SH-SY5Y (cell line): ENCODE measurements around the gene CALM3.
A peak's percentile ranks its signal among the peaks of the same experiment; 100 is the strongest.

Experiments
- GATA2 ChIP-seq: IDR thresholded peaks from 2 replicates; pipeline ENCODE4 v1.6.1; 2011; ENCODE audit warnings: mild to moderate bottlenecking, low read depth, low read length
- GATA3 ChIP-seq: IDR thresholded peaks from 2 replicates; pipeline ENCODE4 v1.6.1; 2011; ENCODE audit warnings: low read depth, mild to moderate bottlenecking, low read length, moderate library complexity

Gene CALM3

DNA sequence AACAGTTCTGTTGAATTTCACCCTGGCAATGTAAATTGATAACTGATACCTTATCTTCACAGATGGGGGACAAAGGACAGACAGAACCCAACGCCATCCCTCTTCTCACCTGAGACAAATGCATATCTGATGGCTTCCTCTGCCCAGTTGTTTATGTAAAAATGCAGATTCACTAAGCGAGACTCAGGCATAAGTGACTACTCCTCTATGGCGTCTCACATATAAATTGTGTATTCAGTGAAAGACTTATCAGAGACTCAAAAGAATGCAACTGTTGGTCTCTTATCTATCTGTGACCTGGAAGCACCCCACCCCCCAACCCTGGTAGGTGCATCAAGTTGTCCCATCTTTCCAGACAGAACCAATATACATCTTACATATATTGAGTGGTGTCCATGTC lies 13.3 kb upstream of the CALM3 start:
- TF ChIP-seq GATA3 (no peak), GATA2 (peak; percentile 7; the same call in 1 of the 2 replicates)

DNA sequence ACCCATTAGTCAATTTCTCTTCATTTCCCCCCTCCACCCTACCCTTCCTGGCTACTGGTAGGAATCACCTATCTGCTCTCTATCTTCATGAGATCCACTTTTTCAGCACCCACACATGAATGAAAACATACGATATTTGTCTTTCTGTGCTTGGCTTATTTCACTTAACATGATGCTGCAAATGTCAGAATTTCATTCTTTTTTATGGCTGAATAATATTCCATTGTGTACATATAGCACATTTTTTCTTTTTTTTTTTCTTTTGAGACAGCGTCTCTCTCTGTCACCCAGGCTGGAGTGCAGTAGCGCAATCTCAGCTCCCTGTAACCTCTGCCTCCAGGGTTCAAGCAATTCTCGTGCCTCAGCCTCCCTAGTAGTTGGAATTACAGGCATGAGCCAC lies 9.9 kb upstream of the CALM3 start:
- TF ChIP-seq GATA2: no peak

DNA sequence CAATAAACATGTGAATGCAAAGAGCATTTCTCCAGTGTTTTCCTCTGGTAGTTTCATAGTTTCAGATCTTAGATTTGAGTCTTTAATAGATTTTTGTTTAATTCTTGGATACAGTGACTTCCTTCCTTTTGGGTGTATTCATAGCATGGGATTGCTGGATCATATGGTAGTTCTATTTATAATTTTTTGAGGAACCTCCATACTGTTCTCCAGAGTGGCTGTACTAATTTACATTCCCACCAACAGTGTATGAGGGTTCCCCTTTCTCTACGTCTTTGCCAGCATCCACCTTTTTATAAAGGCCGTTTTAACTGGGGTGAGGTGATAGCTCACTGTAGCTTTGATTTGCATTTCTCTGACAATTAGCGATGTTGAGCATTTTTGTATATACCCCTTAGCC lies 9.3 kb upstream of the CALM3 start:
- TF ChIP-seq GATA2 (no peak), GATA3 (no peak)

- TF ChIP-seq GATA3 (no peak), GATA2 (no peak)
Measured at GRCh38 chr19:46596008-46596407, 5.1 kb upstream of the CALM3 start.

GRCh38 chr19:46598372-46598917 lies 2.7 kb upstream of the CALM3 start:
- TF ChIP-seq GATA3: no peak
- TF ChIP-seq GATA2: no peak

- TF ChIP-seq GATA3: no peak
- no peak for TF ChIP-seq GATA2
Measured at GRCh38 chr19:46599716-46600373, 1.3 kb upstream of the CALM3 start.

GRCh38 chr19:46600384-46601317 lies 479 bp upstream of the CALM3 start:
- TF ChIP-seq GATA3 (no peak), GATA2 (no peak)

DNA sequence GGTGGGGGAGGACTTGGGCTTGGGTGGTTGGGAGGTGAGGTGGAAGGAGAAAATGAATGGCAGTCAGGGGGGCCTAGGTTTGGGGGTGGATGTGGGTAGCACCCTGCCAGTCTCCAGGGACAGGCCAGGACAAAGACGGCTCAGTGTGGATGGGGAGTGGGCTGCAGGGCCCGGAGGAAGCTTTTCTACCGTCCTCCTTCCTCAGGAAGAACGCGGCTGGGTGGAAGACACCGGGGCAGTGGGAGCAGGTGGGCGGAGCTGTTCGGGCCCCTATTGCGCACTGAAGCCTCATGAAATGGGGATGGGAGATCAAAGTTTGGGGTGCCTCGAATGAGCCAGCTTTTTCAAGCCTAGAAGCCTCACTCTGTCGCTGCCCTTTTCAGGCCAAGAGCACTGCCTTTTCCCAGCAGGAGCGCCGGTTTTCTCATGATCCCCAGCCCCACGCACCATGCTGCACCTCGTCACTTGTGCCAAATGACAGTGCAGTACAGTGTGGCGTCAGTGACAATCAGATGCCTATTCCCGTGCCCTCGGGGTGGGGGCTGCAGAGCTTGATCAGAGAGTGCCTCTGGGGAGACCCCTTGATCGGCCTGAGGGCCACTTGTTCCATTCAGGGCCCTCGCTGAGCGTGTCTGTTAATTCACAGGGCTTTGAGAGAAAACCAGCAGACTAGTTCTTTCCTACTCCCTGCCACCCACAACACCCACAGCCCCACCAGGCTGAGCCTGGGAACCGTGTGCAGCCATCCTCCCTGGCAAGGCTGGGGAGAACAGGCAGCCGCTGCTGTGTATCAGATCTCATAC lies 1.5 kb downstream of the CALM3 start:
- TF ChIP-seq GATA3 (no peak), GATA2 (no peak)

DNA sequence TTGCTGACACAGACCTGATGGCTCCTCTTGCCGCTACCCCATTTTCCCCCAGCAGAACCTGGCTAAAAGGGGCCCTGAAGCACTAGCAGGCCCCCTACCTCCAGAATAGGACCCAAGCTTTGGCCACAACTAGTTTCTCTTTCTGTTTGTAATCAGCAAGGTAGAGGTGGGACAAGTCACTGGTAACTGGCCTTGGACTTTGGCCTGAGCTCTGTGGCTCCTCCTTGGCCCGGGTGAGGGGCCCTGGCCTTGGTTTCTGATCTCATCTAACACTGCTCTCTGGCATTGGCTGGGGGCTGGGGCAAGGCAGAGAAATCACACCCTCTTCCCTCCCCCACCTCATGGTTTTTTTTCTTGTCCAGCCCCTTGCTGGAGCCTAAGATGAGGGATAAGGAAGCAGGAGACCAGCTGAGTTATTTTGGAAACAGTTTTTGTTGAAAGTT lies 2.1 kb downstream of the CALM3 start:
- no peak for TF ChIP-seq GATA2

- TF ChIP-seq GATA2: no peak
- no peak for TF ChIP-seq GATA3
Measured at GRCh38 chr19:46603752-46604231, 2.7 kb downstream of the CALM3 start.

GRCh38 chr19:46604781-46605355 lies 3.7 kb downstream of the CALM3 start:
- TF ChIP-seq GATA3: no peak
- no peak for TF ChIP-seq GATA2

DNA sequence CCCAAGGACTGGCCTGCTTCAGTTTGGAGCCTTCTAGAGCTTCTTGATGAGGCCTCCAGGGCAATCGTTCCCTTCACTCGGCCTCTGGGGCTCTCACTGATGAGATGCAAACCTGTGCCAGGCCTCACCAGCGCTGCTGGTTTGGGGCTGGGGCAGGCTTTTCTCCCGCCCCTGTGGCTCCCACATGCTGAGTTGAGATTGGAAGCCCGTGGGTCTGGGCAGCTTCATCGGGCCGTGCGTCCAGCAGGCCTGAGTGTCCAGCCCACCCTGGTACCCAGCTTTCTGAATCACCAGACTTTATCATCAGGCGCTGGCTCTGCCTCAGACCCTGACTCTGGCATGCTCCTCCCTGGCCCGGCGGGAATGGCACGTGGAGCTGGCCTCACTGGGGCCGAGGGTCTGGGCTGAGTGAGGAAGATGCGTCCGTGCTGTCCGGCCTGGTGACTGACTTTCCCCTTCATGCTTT lies 4.3 kb downstream of the CALM3 start:
- TF ChIP-seq GATA3 (no peak), GATA2 (no peak)

- TF ChIP-seq GATA2 (no peak), GATA3 (no peak)
Measured at GRCh38 chr19:46606019-46606418, 4.9 kb downstream of the CALM3 start.
